HG02678 (cell line): ENCODE results near the gene TNK2.

Source experiments
- ATAC-seq: cut with Tn5 transposase; IDR thresholded peaks from one replicate; pipeline ENCODE4 v1.9.1; 2021; ENCODE audit warnings: mild to moderate bottlenecking, moderate library complexity; ENCODE audit not compliant: unreplicated experiment

Gene TNK2

GRCh38 chr3:195900436-195901355, 7.7 kb downstream of the TNK2 start:
- ATAC-seq: peak; percentile 50

GRCh38 chr3:195899701-195900435, 8.5 kb downstream of the TNK2 start:
- ATAC-seq: no peak

DNA sequence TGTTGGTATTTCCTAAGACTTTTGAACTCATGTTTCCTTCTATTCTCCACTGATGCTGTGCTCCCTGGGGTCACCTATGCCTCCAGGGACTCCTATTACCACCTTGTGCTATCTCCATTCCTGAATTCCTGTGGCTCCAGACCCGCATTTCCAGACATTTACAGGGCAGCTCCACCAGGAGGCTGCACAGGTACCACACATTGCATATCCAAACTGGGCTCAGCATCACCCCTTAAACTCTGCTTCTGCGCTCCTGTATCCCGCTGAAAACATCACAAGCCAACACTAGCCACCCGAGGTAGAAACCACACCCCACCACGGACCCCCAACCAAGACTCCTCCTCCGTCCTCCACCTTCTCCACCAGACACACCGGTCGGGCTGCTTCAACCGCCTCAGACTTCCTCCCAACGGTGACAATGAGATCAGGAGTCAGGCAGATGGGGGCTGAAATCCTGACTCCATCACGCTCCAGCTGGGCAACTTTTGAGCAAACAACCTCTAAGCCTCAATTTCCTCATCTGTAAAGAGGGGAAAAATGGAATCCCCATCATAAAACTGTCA, 10.4 kb downstream of the TNK2 start:
- ATAC-seq: no peak

GRCh38 chr3:195897081-195897852, 11.1 kb downstream of the TNK2 start:
- ATAC-seq: no peak

GRCh38 chr3:195896361-195897080, 11.8 kb downstream of the TNK2 start:
- ATAC-seq: no peak

GRCh38 chr3:195895861-195896360, 12.4 kb downstream of the TNK2 start:
- ATAC-seq: peak; percentile 35

DNA sequence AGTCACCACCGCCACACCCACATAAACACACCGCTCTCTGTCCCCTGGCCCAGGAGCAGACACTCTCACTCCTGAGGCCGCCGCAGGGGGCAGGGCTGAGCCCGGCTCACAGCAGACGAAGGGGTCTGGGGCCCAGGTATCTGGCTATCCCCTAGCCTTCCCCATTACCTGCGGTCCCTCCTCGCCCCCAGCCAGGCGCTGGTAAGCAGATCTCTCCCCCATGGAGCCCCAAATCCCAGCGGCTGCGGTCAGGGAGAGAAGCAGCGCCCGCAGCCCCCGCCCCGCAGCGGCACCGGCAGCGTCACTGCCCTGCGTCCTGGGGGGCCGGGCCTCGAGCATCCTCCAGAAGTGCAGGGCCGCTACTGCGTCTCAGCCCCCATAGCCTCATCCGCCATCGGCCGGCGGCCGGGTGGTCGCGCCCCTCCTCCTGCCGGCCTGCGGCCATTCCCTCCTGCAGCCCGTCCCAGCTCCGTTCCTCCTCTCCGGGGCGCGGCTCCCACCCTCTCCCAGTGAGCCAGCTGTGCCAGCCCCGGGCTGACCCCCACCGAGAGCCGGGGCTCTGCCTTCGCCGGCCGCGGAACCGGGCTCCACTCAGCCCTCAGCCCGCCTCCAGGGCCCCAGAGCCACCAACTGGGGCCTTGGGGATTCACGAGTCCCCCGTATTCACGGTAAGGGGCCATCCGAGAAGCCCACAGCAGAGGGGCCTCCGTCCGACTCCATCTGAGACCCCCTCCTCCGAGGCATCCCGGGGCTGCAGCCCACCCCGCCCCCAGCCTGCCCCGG, 13.1 kb downstream of the TNK2 start:
- ATAC-seq: peak; percentile 63

DNA sequence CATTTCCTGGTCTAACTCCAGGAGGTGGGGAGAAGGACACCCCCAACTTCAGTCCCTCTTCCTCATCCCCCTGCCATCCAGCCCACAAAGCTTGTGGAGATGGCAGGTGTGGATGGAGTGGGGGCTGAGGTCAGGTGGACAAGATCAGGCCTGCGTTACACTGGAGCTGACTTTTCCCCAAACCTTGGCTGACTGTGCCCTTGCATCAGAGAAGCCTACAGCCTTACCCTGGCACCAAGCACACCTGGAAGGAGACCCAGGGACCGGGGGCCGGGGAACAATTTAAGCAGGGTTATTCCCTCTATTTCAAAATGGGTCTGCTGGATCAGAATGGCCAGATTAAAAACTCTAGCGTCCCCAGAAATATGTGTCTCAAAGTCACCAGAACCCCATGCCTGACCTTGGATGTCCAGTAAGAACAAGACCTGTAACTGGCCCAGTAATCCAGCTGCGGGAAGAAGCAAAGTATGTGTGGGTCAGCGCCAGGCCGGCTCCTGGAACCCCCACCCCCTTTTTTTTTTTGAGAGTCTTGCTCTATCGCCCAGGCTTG, 14.4 kb downstream of the TNK2 start:
- no peak for ATAC-seq

- no peak for ATAC-seq
Measured at GRCh38 chr3:195893516-195893915, 14.8 kb downstream of the TNK2 start.

GRCh38 chr3:195893044-195893395, 15.3 kb downstream of the TNK2 start:
- ATAC-seq: no peak

- ATAC-seq: no peak
Measured at GRCh38 chr3:195892105-195893043, 16.0 kb downstream of the TNK2 start.

- ATAC-seq: no peak
Measured at GRCh38 chr3:195891431-195892104, 16.8 kb downstream of the TNK2 start.

- ATAC-seq: no peak
Measured at GRCh38 chr3:195889870-195890295, 18.5 kb downstream of the TNK2 start.

DNA sequence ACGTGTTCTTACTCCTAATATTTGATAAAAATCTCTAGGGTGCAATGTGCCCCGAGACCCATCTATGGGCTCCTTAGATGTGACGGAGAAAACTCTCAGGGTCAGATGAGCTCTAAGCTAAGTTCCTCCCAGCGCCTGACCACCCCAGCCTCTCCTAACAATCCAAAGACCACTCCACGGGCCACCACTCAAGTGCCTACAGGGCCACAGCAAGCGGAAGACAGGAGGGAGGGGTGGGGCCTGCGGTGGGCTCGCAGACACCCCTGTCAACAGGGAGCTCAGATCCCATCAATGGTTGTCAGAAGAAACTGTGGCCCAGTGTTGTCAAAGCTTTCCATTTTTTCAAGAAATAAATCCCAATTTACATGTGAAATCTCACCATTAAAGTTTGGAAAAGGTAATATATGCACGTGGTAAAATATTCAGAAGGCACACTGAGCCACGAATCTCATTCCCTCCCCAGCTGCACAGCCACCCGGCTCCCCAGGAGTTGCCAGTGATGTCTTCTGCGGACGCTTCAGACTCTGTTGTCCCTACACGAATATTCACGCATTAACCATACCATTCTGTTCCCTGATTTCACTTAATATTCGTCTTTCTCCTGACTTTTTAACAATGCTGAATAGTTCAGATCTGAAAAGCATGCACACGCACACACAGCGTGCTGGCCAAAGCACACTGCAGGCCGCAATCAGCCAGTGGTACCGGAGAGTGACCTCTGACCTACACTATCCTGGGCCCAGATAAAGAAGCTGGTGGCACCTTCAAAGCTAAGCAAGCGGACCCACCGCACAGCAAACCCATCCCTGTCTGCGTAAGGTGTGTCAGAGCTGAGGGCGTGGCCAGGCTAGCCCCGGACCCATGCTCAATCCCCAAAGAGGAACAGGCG, 19.1 kb downstream of the TNK2 start:
- no peak for ATAC-seq

GRCh38 chr3:195888311-195888761, 20.0 kb downstream of the TNK2 start:
- ATAC-seq: no peak

DNA sequence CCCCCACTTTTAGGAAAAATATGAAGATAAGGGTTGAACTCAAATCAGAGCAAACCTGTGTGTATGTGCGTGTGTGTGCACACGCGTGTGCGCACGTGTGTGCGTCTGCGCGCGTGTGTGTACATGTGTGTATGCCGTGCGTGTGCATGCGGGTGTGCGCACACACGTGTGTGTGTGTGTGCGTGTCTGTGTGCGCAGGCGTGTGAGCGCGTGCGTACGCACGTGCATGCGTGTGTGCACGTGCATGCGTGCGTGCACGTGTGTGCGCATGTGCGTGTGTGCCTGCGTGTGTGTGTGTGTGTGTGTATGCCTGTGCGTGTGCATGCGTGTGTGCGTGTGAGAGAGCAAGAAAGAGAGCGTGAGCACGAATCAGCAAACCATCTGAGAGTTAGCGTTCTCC, 20.7 kb downstream of the TNK2 start:
- ATAC-seq: no peak
